Panc1 (cell line): ENCODE data around the gene GCAT. TPM values are rescaled to one million over a fixed set of nuclear protein-coding genes. Genes with fewer than 3 reads are reported as not detected.

Experiments used
- ATAC-seq: fragments of 200-7000 bp; cut with Tn5 transposase; 2 replicates; pipeline ENCODE4 v1.9.1; 2020; ENCODE audit warnings: mild to moderate bottlenecking, moderate library complexity
- BruUV-seq: library from RNA; stranded (reverse); fragments of 400-500 nt; replicated peaks from 2 replicates; lab custom pipeline; 2021; lab: Mats Ljungman, UMichigan
- CTCF ChIA-PET: fragments of 300-600 bp; sonication (Branson Sonifier 250); formaldehyde crosslinking; loops from one replicate; lab custom pipeline; 2022; ENCODE audit warnings: antibody characterized with exemption; lab: Charles Lee
- POLR2A ChIA-PET: fragments of 300-600 bp; sonication (Branson Sonifier 250); formaldehyde crosslinking; loops from one replicate; lab custom pipeline; 2022; ENCODE audit warnings: antibody characterized with exemption; lab: Charles Lee
- DNase-seq: peaks from one replicate; pipeline ENCODE4 v3.0.0-alpha.2; 2010; ENCODE audit warnings: low read depth, low spot score
- H3K27ac ChIP-seq: 2 replicates; pipeline ENCODE4 v1.5.1; 2011; ENCODE audit warnings: mild to moderate bottlenecking, low read length, inconsistent platforms
- H3K27me3 ChIP-seq: fragments of 200-500 bp; sonication (Bioruptor generic); 2 replicates; pipeline ENCODE4 v1.6.0; 2014; ENCODE audit warnings: low read length, inconsistent platforms; ENCODE audit not compliant: control insufficient read depth, insufficient read depth
- H3K36me3 ChIP-seq: fragments of 200-500 bp; sonication (Bioruptor generic); 2 replicates; pipeline ENCODE4 v1.5.1; 2014; ENCODE audit warnings: inconsistent platforms, mild to moderate bottlenecking, low read length, moderate library complexity; ENCODE audit not compliant: control insufficient read depth, insufficient read depth
- H3K4me1 ChIP-seq: 2 replicates; pipeline ENCODE4 v1.5.1; 2011; ENCODE audit warnings: inconsistent platforms, mild to moderate bottlenecking, low read length, moderate library complexity; ENCODE audit not compliant: control insufficient read depth, insufficient read depth
- H3K4me3 ChIP-seq, 2 experiments: 2 replicates each; pipeline ENCODE4 v1.5.1; 2011 to 2012; ENCODE audit warnings: low read depth in 2 of 2, low read length in 2 of 2, mild to moderate bottlenecking in 2 of 2, inconsistent platforms in 1 of 2, moderate library complexity in 1 of 2
- H3K9me3 ChIP-seq: fragments of 200-500 bp; sonication (Bioruptor generic); 2 replicates; pipeline ENCODE4 v1.5.1; 2014; ENCODE audit warnings: low read depth, mild to moderate bottlenecking, inconsistent platforms, low read length, moderate library complexity; ENCODE audit not compliant: control insufficient read depth, insufficient read depth
- POLR2AphosphoS5 ChIP-seq: IDR thresholded peaks from 2 replicates; pipeline ENCODE4 v1.6.1; 2012; ENCODE audit warnings: mild to moderate bottlenecking, low read depth, low read length, moderate library complexity
- SIN3A ChIP-seq: IDR thresholded peaks from 2 replicates; pipeline ENCODE4 v1.6.1; 2012; ENCODE audit warnings: low read depth, mild to moderate bottlenecking, low read length, moderate library complexity, borderline replicate concordance; ENCODE audit not compliant: insufficient read depth
- TCF7L2 ChIP-seq: IDR thresholded peaks from 2 replicates; pipeline ENCODE4 v1.6.1; 2011; ENCODE audit warnings: mild to moderate bottlenecking, low read depth, low read length, inconsistent platforms
- in situ Hi-C: cut with HindIII; loops from 2 replicates; pipeline ENCODE4 v1.10.0; 2016; ENCODE audit warnings: low sequenced_read_pairs, low pct_unique_long_range_greater_than_20kb
- intact Hi-C: fragments of 100-400 bp; cut with micrococcal nuclease; formaldehyde crosslinking; loops from one replicate; pipeline ENCODE4 v1.10.0; 2022; ENCODE audit not compliant: unreplicated experiment
- total RNA-seq: library from RNA; stranded (reverse); gene quantifications from one replicate; pipeline ENCODE4 v1.2.1, GENCODE V29; 2021; ENCODE audit not compliant: unreplicated experiment
- TF ChIP-seq, protein P1 (sequence below): fragments of 450-650 bp; IDR thresholded peaks from 2 replicates; pipeline ENCODE4 v1.5.1; 2017; ENCODE audit warnings: mild to moderate bottlenecking
- TF ChIP-seq, protein P2 (sequence below), 2 experiments: IDR thresholded peaks; 2 replicates each; pipeline ENCODE4 v1.6.1; 2011 to 2012; ENCODE audit warnings: low read depth in 2 of 2, control low read depth in 1 of 2, low read length in 1 of 2, mild to moderate bottlenecking in 1 of 2, moderate library complexity in 1 of 2; ENCODE audit not compliant: insufficient read depth in 1 of 2

The GCAT gene
- total RNA-seq, 1 experiment from 2014 or later, result 11.2 TPM

DNA sequence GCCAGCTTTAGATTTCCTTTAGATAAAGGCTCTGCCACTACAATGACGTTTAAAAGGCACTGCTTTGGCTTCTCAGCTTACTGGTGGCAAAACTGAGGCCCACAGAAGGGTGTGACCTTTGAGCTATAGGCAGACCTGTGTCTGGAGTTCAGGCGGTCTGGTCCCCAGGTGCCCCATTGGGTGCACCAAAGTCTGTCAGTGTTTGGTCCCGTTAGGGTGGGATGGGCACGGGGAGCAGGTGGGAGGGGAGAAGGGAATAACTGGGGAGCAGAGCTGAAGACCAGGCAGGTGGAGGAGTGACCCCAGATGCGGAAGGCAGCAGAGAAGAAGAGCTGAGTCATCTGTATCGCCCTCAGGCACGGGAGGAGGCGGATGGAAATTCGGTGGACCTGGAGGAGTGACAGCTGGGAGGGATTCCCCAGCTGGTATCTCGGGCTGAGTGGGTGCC lies 45.3 kb upstream of the GCAT start:
- CTCF ChIA-PET, result interaction anchor here (1.3 kb wide), 1 partner anchor 119 kb away, joined by 5 read pairs; no protein-coding TSS in a partner anchor
- Histone ChIP-seq H3K4me3 (no peak overlapping the region), H3K9me3 (no peaks in the 10 kb centered on the region), H3K27me3 (no peaks in the 10 kb centered on the region), H3K27ac (0 out of 2 replicates have a peak overlapping the region, but pooled peaks have one; percentile 29), H3K4me1 (peaks cover 4% of the 10 kb centered on the region), H3K36me3 (no peaks in the 10 kb centered on the region)
- DNase-seq (no peak), ATAC-seq (no peak)
- TF ChIP-seq TCF7L2, result no peak
- TF ChIP-seq, protein P1, sequence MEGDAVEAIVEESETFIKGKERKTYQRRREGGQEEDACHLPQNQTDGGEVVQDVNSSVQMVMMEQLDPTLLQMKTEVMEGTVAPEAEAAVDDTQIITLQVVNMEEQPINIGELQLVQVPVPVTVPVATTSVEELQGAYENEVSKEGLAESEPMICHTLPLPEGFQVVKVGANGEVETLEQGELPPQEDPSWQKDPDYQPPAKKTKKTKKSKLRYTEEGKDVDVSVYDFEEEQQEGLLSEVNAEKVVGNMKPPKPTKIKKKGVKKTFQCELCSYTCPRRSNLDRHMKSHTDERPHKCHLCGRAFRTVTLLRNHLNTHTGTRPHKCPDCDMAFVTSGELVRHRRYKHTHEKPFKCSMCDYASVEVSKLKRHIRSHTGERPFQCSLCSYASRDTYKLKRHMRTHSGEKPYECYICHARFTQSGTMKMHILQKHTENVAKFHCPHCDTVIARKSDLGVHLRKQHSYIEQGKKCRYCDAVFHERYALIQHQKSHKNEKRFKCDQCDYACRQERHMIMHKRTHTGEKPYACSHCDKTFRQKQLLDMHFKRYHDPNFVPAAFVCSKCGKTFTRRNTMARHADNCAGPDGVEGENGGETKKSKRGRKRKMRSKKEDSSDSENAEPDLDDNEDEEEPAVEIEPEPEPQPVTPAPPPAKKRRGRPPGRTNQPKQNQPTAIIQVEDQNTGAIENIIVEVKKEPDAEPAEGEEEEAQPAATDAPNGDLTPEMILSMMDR, result no peak
- no peak for TF ChIP-seq SIN3A
- no peak for TF ChIP-seq POLR2AphosphoS5
- POLR2A ChIA-PET, result no interaction called here
- in situ Hi-C loops (no loop called here), intact Hi-C loops (no loop called here)
- no TSS peak for BruUV-seq

DNA sequence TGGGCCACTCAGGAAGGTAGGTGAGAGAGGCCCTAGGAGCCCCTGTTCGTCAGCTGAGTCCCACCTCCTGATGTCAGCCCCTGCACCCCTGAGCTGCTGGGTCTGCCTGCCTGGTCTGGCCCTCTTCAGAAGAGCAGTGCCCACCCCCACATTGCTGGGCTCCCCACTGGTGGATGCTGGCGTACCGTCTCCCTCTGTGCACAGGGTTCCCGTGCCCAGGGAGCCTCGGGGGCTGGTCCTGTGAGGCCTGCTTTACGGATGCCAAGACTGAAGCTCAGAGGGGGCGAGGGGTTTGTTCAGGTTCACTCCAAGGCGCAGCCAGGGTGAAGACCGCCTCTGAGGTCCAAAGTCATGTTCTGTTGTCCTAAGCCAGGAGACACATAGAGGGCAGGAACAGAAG lies 44.7 kb upstream of the GCAT start:
- BruUV-seq, result no TSS peak
- no peaks in the 10 kb centered on the region for H3K9me3 ChIP-seq
- no peak overlapping the region for H3K27ac ChIP-seq
- in situ Hi-C loops (no loop called here), intact Hi-C loops (no loop called here)
- ChIA-PET CTCF (interaction anchor here (1.3 kb wide), 1 partner anchor 119 kb away, joined by 5 read pairs; no protein-coding TSS in a partner anchor), POLR2A (no interaction called here)
- no peaks in the 10 kb centered on the region for H3K27me3 ChIP-seq
- ATAC-seq (no peak), DNase-seq (no peak)
- H3K4me1 ChIP-seq, result peaks cover 4% of the 10 kb centered on the region
- H3K36me3 ChIP-seq, result no peaks in the 10 kb centered on the region
- no peak overlapping the region for H3K4me3 ChIP-seq
- TF ChIP-seq, protein P2, sequence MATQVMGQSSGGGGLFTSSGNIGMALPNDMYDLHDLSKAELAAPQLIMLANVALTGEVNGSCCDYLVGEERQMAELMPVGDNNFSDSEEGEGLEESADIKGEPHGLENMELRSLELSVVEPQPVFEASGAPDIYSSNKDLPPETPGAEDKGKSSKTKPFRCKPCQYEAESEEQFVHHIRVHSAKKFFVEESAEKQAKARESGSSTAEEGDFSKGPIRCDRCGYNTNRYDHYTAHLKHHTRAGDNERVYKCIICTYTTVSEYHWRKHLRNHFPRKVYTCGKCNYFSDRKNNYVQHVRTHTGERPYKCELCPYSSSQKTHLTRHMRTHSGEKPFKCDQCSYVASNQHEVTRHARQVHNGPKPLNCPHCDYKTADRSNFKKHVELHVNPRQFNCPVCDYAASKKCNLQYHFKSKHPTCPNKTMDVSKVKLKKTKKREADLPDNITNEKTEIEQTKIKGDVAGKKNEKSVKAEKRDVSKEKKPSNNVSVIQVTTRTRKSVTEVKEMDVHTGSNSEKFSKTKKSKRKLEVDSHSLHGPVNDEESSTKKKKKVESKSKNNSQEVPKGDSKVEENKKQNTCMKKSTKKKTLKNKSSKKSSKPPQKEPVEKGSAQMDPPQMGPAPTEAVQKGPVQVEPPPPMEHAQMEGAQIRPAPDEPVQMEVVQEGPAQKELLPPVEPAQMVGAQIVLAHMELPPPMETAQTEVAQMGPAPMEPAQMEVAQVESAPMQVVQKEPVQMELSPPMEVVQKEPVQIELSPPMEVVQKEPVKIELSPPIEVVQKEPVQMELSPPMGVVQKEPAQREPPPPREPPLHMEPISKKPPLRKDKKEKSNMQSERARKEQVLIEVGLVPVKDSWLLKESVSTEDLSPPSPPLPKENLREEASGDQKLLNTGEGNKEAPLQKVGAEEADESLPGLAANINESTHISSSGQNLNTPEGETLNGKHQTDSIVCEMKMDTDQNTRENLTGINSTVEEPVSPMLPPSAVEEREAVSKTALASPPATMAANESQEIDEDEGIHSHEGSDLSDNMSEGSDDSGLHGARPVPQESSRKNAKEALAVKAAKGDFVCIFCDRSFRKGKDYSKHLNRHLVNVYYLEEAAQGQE (IDR thresholded peaks at IDR 0.05; ENCODE audit: insufficient read depth in 1 of 2, low read depth in 2 of 2, low read length in 1 of 2), result no peak
- TF ChIP-seq TCF7L2, result no peak
- TF ChIP-seq, protein P1, result no peak
- TF ChIP-seq SIN3A, result no peak
- no peak for TF ChIP-seq POLR2AphosphoS5
